ENCODE data around the gene BDNF.

DNA sequence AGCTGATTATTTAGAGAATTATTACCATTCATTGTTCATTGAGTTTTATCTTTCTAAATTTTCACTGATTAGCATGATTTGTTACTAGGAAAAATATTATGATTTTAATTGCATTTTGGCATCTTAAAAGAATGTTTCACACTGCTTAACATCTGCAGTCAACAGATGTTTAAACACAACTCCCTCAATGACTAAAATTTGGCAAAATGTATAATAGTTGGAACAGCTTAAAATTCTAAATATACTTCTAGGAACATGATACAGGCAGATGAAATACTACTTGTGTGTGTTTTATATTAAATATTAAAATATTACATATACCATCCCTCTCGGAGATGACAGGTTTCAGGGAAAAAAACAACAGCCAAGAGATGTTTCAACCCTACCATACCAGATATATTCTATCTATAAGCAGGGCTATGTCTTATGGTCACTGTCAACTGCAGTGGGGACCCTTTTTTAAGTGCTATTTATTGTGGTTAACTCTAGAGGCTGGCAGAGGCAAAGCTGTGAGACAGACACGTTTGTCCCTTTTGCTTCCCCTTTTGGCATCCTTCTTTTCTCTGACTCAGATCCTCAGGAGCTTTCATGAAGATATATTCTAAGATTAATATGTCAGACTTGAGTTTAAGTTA lies 81.9 kb downstream of the BDNF start:
- TF ChIP-seq CTCF (conservative IDR thresholded peaks at IDR 0.05; ENCODE audit: low read depth in 2 of 2) (no peak), EZH2phosphoT487 (IDR thresholded peaks at IDR 0.05; ENCODE audit: unreplicated experiment) (no peak), REST (IDR thresholded peaks at IDR 0.05; ENCODE audit: unreplicated experiment) (no peak), EZH2 (IDR thresholded peaks at IDR 0.05; ENCODE audit: low read depth, unreplicated experiment) (no peak), POLR2AphosphoS5 (IDR thresholded peaks at IDR 0.05; ENCODE audit: low read depth) (no peak), ZNF331 (CRISPR knock-in tag; IDR thresholded peaks at IDR 0.05; ENCODE audit: low read depth) (no peak), CREB1 (CRISPR knock-in tag; IDR thresholded peaks at IDR 0.05; ENCODE audit: low read depth) (no peak), JUNB (IDR thresholded peaks at IDR 0.05; ENCODE audit: unreplicated experiment) (no peak), ZNF462 (CRISPR knock-in tag; IDR thresholded peaks at IDR 0.05) (no peak), NANOG (IDR thresholded peaks at IDR 0.05; ENCODE audit: borderline replicate concordance) (no peak)

Data from GM23338 (cell line).